ENCODE results near the gene CDH13. TPM values are rescaled to one million over a fixed set of nuclear protein-coding genes. Genes with fewer than 3 reads are reported as not detected.

CDH13 gene
- total and polyA plus RNA-seq, 2 donors (not counting 1 experiment from before 2014, with no cell fraction given), result 27.6 to 96.7 TPM

DNA sequence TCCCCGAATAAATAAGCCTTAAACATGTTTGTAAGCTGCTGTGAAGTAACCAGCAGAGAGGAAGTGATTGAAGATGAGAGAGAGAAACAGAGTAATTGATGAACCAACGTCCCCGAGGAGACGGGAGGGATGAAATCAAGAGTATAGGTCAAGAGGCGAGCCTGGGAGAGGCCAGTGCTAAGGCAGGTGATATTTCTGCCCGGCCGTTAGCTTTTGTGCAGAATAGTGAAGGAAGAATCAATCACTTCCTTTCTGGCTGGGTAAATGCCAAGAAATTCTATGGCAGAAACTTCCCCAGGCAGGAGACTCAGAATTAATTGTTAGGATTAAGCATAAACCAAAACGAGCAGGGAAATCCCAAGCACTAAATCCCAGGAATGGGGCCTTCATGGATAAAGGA, 273.8 kb downstream of the CDH13 start:
- no peaks in the 10 kb centered on the region for H3K36me3 ChIP-seq (ENCODE audit: control insufficient read depth, insufficient read depth, low read length)
- no peaks in the 10 kb centered on the region for H3K27me3 ChIP-seq (ENCODE audit: control insufficient read depth, insufficient read depth, low read length)
- no peaks in the 10 kb centered on the region for H4K20me1 ChIP-seq (ENCODE audit: control insufficient read depth, extremely low read depth, insufficient read depth, low read length)
- no peaks in the 10 kb centered on the region for H3K4me1 ChIP-seq (ENCODE audit: control insufficient read depth, extremely low read depth, insufficient read depth, low read length)
- no peaks in the 10 kb centered on the region for H3K9me3 ChIP-seq (ENCODE audit: control insufficient read depth, insufficient read depth, low read depth, low read length)
- peak in 1 of 2 donors; percentile 17 for DNase-seq (ENCODE audit: low read depth in 2 of 2)
- H3K79me2 ChIP-seq (ENCODE audit: control insufficient read depth, insufficient read depth, low read length), result no peaks in the 10 kb centered on the region
- H3K27ac ChIP-seq (ENCODE audit: insufficient read depth, low read length), result no peak overlapping the region
- no peak for TF ChIP-seq EZH2 (IDR thresholded peaks at IDR 0.05; ENCODE audit: low read length, missing control alignments)
- TF ChIP-seq, protein P1, sequence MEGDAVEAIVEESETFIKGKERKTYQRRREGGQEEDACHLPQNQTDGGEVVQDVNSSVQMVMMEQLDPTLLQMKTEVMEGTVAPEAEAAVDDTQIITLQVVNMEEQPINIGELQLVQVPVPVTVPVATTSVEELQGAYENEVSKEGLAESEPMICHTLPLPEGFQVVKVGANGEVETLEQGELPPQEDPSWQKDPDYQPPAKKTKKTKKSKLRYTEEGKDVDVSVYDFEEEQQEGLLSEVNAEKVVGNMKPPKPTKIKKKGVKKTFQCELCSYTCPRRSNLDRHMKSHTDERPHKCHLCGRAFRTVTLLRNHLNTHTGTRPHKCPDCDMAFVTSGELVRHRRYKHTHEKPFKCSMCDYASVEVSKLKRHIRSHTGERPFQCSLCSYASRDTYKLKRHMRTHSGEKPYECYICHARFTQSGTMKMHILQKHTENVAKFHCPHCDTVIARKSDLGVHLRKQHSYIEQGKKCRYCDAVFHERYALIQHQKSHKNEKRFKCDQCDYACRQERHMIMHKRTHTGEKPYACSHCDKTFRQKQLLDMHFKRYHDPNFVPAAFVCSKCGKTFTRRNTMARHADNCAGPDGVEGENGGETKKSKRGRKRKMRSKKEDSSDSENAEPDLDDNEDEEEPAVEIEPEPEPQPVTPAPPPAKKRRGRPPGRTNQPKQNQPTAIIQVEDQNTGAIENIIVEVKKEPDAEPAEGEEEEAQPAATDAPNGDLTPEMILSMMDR (conservative IDR thresholded peaks at IDR 0.05 in 1 of 2, IDR thresholded peaks at IDR 0.05 in 1 of 2; ENCODE audit: low read depth in 1 of 2, low read length in 2 of 2), result no peak
- no peak overlapping the region for H3K4me2 ChIP-seq (ENCODE audit: extremely low read depth, insufficient read depth, low read length)
- H3K9ac ChIP-seq (ENCODE audit: insufficient read depth, low read length), result no peak overlapping the region
- H3K4me3 ChIP-seq (replicated peaks in 1 of 4; ENCODE audit: control extremely low read depth in 1 of 4, insufficient read depth in 1 of 4, low read depth in 3 of 4, low read length in 4 of 4), result no peak overlapping the region
- H2AFZ ChIP-seq (ENCODE audit: low read length), result no peak overlapping the region

DNA sequence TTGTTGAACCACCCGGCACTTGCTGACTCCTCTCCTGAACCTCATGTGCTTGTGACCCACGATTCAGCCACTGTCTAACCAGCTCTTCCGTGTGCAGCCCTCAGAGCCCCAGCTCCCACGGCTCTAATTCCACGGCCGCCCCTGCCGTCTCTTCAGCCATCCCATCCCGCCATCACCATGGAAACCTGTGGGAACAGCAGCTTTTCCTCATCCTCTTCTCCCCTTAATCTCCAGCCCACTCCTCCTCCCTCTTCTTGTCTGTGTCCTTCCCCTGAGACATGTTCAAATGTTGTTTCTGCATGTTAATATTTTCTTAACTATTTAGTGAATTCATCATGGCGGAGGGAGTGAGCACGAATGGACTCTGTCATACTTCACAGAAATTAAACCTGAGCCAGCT, 285.2 kb downstream of the CDH13 start:
- Histone ChIP-seq H3K4me2 (ENCODE audit: extremely low read depth, insufficient read depth, low read length) (no peak overlapping the region), H3K4me1 (ENCODE audit: control insufficient read depth, extremely low read depth, insufficient read depth, low read length) (no peaks in the 10 kb centered on the region), H3K9ac (ENCODE audit: insufficient read depth, low read length) (no peak overlapping the region), H2AFZ (ENCODE audit: low read length) (no peak overlapping the region), H3K9me3 (ENCODE audit: control insufficient read depth, insufficient read depth, low read depth, low read length) (no peaks in the 10 kb centered on the region), H3K27ac (ENCODE audit: insufficient read depth, low read length) (no peak overlapping the region), H4K20me1 (ENCODE audit: control insufficient read depth, extremely low read depth, insufficient read depth, low read length) (no peaks in the 10 kb centered on the region), H3K79me2 (ENCODE audit: control insufficient read depth, insufficient read depth, low read length) (no peaks in the 10 kb centered on the region), H3K4me3 (replicated peaks in 1 of 4; ENCODE audit: control extremely low read depth in 1 of 4, insufficient read depth in 1 of 4, low read depth in 3 of 4, low read length in 4 of 4) (no peak overlapping the region), H3K27me3 (ENCODE audit: control insufficient read depth, insufficient read depth, low read length) (no peaks in the 10 kb centered on the region), H3K36me3 (ENCODE audit: control insufficient read depth, insufficient read depth, low read length) (no peaks in the 10 kb centered on the region)
- no peak for TF ChIP-seq EZH2 (IDR thresholded peaks at IDR 0.05; ENCODE audit: low read length, missing control alignments)
- TF ChIP-seq, protein P1 (conservative IDR thresholded peaks at IDR 0.05 in 1 of 2, IDR thresholded peaks at IDR 0.05 in 1 of 2; ENCODE audit: low read depth in 1 of 2, low read length in 2 of 2), result no peak
- no peak for DNase-seq (ENCODE audit: low read depth in 2 of 2)

DNA sequence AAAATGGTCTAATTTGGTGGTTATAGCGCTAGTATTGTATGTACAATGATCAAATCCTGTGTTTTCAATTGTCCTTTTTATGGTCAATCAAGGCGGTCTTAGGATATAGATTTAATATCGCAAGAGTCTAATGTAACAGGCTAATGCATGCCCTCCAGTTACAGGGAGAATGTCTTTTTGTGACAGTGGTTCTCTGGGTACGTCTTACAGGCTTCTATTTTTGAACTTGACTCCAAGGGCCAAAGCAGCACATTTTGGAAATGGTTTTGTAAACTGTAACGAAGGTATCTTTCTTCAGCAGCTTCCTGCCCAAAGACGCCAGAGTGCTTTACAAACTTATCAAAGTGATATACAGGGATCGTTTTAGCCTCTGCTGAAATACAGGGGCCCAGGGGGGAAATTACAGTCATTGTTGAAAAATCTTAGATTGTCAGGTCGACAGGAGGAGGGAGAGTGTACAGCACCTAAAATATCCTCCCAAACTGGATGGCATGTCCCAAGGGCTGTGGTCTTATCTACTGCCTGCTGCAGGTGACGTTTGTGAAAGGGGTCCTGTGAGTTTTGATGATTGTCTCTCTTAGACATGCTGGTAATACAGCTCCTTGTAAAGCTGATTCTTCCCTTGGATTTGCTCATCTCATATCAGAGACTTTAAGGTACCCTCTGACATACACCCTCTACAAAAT, 288.5 kb downstream of the CDH13 start:
- Histone ChIP-seq H3K4me2 (ENCODE audit: extremely low read depth, insufficient read depth, low read length) (no peak overlapping the region), H3K4me3 (replicated peaks in 1 of 4; ENCODE audit: control extremely low read depth in 1 of 4, insufficient read depth in 1 of 4, low read depth in 3 of 4, low read length in 4 of 4) (no peak overlapping the region), H3K79me2 (ENCODE audit: control insufficient read depth, insufficient read depth, low read length) (no peaks in the 10 kb centered on the region), H4K20me1 (ENCODE audit: control insufficient read depth, extremely low read depth, insufficient read depth, low read length) (no peaks in the 10 kb centered on the region), H3K9me3 (ENCODE audit: control insufficient read depth, insufficient read depth, low read depth, low read length) (no peaks in the 10 kb centered on the region), H2AFZ (ENCODE audit: low read length) (no peak overlapping the region), H3K4me1 (ENCODE audit: control insufficient read depth, extremely low read depth, insufficient read depth, low read length) (no peaks in the 10 kb centered on the region), H3K27ac (ENCODE audit: insufficient read depth, low read length) (no peak overlapping the region), H3K36me3 (ENCODE audit: control insufficient read depth, insufficient read depth, low read length) (no peaks in the 10 kb centered on the region), H3K9ac (ENCODE audit: insufficient read depth, low read length) (no peak overlapping the region), H3K27me3 (ENCODE audit: control insufficient read depth, insufficient read depth, low read length) (no peaks in the 10 kb centered on the region)
- DNase-seq (ENCODE audit: low read depth in 2 of 2), result no peak
- TF ChIP-seq, protein P1 (conservative IDR thresholded peaks at IDR 0.05 in 1 of 2, IDR thresholded peaks at IDR 0.05 in 1 of 2; ENCODE audit: low read depth in 1 of 2, low read length in 2 of 2), result no peak
- no peak for TF ChIP-seq EZH2 (IDR thresholded peaks at IDR 0.05; ENCODE audit: low read length, missing control alignments)

Measured in fibroblast of lung (primary cell).